ENCODE measurements around the gene SELENON. TPM values are rescaled to one million over a fixed set of nuclear protein-coding genes. Genes with fewer than 3 reads are reported as not detected.

The SELENON gene
- total RNA-seq, 1 donor from 2014 or later = 263 TPM

GRCh38 chr1:25856856-25857255 is 56.9 kb downstream of the SELENON start:
- no peak for DNase-seq (ENCODE audit: extremely low read depth, low read depth, low spot score)

- DNase-seq (ENCODE audit: extremely low read depth, low read depth, low spot score) = no peak
These were observed 58.5 kb downstream of the SELENON start for GRCh38 chr1:25858494-25858893.

GRCh38 chr1:25858906-25859789 is 59.2 kb downstream of the SELENON start, which contains the start of gene AUNIP:
Gene AUNIP (minus strand): TSS chr1:25859457. CDS start chr1:25859357, 100 bp downstream.
- DNase-seq (ENCODE audit: extremely low read depth, low read depth, low spot score) = peak; percentile 22

GRCh38 chr1:25861316-25862286 is 61.6 kb downstream of the SELENON start:
- DNase-seq (ENCODE audit: extremely low read depth, low read depth, low spot score) = no peak

- no peak for DNase-seq (ENCODE audit: extremely low read depth, low read depth, low spot score)
These were observed 62.9 kb downstream of the SELENON start for GRCh38 chr1:25862785-25863485.

- DNase-seq (ENCODE audit: extremely low read depth, low read depth, low spot score) = no peak
These were observed 63.7 kb downstream of the SELENON start for GRCh38 chr1:25863486-25864262.

- DNase-seq (ENCODE audit: extremely low read depth, low read depth, low spot score) = no peak
These were observed 64.4 kb downstream of the SELENON start for GRCh38 chr1:25864434-25864833.

- no peak for DNase-seq (ENCODE audit: extremely low read depth, low read depth, low spot score)
These were observed 66.3 kb downstream of the SELENON start for GRCh38 chr1:25866288-25866687.

GRCh38 chr1:25867210-25867991 is 67.4 kb downstream of the SELENON start:
- DNase-seq (ENCODE audit: extremely low read depth, low read depth, low spot score) = no peak

Other genes starting within 250 kb of the SELENON start
- 16.3 and 48.0 TPM in 2 replicates for gene MAN1C1, start 183.4 kb upstream of the SELENON start, total RNA-seq
- 39.0 and 44.0 TPM in 2 replicates for gene MTFR1L, start 19.8 kb downstream of the SELENON start, total RNA-seq
- 0.68 and 1.6 TPM in 2 replicates for gene AUNIP, start 59.3 kb downstream of the SELENON start, total RNA-seq
- 7.5 and 8.1 TPM in 2 replicates for gene PAQR7, start 75.5 kb downstream of the SELENON start, total RNA-seq
- 106 and 163 TPM in 2 replicates for gene STMN1, start 106.2 kb downstream of the SELENON start, total RNA-seq
- gene PAFAH2, start 197.9 kb downstream of the SELENON start, total RNA-seq = 8.2 and 10.5 TPM in 2 replicates
- gene EXTL1, start 221.6 kb downstream of the SELENON start, total RNA-seq = 0.06 TPM in 1 of 2 replicates, not detected in the other
- not detected in 2 replicates for gene SLC30A2, start 245.9 kb downstream of the SELENON start, total RNA-seq

Data from glomerular endothelial cell (primary cell).